MM.1S (cell line): ENCODE measurements around the gene NPAS4.

Experiments
- CTCF ChIP-seq: fragments of 300-600 bp; sonication (generic); IDR thresholded peaks from 2 replicates; pipeline ENCODE4 v1.5.1; 2016; ENCODE audit warnings: antibody characterized with exemption, low read length, mixed read lengths
- EZH2 ChIP-seq: fragments of 300-600 bp; sonication (generic); optimal IDR thresholded peaks from 2 replicates; pipeline ENCODE3; 2017; ENCODE audit warnings: low read depth, mild to moderate bottlenecking, antibody characterized with exemption, low read length, mixed read lengths

- TF ChIP-seq CTCF, result no peak
- no peak for TF ChIP-seq EZH2
Measured at GRCh38 chr11:66454247-66454646, 33.4 kb downstream of the NPAS4 start.
